GM21381 (cell line): ENCODE results near the gene KCNJ5.

Experiments used
- ATAC-seq: cut with Tn5 transposase; IDR thresholded peaks from one replicate; pipeline ENCODE4 v1.9.1; 2021; ENCODE audit warnings: mild to moderate bottlenecking, moderate library complexity; ENCODE audit not compliant: unreplicated experiment

KCNJ5 gene

GRCh38 chr11:128946648-128947047 is 55.5 kb downstream of the KCNJ5 start:
- ATAC-seq = no peak

GRCh38 chr11:128947773-128948172 is 56.6 kb downstream of the KCNJ5 start:
- ATAC-seq = no peak

GRCh38 chr11:128948583-128948982 is 57.4 kb downstream of the KCNJ5 start:
- ATAC-seq = no peak

- ATAC-seq = no peak
These were observed 58.8 kb downstream of the KCNJ5 start for GRCh38 chr11:128949791-128950454.

GRCh38 chr11:128953151-128953550 is 62.0 kb downstream of the KCNJ5 start:
- ATAC-seq = no peak

- ATAC-seq = no peak
These were observed 64.5 kb downstream of the KCNJ5 start for GRCh38 chr11:128955636-128956035.

- ATAC-seq = peak; percentile 69
These were observed 65.4 kb downstream of the KCNJ5 start for GRCh38 chr11:128956401-128957201.

GRCh38 chr11:128957202-128957482 is 66.0 kb downstream of the KCNJ5 start:
- ATAC-seq = no peak

GRCh38 chr11:128961645-128962044 is 70.5 kb downstream of the KCNJ5 start:
- no peak for ATAC-seq

- no peak for ATAC-seq
These were observed 71.7 kb downstream of the KCNJ5 start for GRCh38 chr11:128962896-128963295.

GRCh38 chr11:128963744-128964325 is 72.7 kb downstream of the KCNJ5 start:
- no peak for ATAC-seq

- no peak for ATAC-seq
These were observed 73.3 kb downstream of the KCNJ5 start for GRCh38 chr11:128964463-128964930.

- ATAC-seq = peak; percentile 97
These were observed 74.3 kb downstream of the KCNJ5 start for GRCh38 chr11:128965485-128965884.

GRCh38 chr11:128967578-128967977 is 76.4 kb downstream of the KCNJ5 start:
- ATAC-seq = no peak

GRCh38 chr11:128968916-128969315 is 77.8 kb downstream of the KCNJ5 start:
- no peak for ATAC-seq
